Heart left ventricle (tissue), 16 donors: ENCODE data around the gene HS3ST3B1. TPM values are rescaled to one million over a fixed set of nuclear protein-coding genes. Genes with fewer than 3 reads are reported as not detected.

Experiments used
- ATAC-seq, 4 donors: fragments of 200-7000 bp; cut with Tn5 transposase; one replicate each; pipeline ENCODE4 v1.9.1; 2020 to 2022; ENCODE audit warnings: moderate library complexity in 4 of 4, mild to moderate bottlenecking in 3 of 4, moderate number of reproducible peaks in 1 of 4
- DNase-seq, 5 donors: peaks; one replicate each; pipeline ENCODE4 v3.0.0-alpha.2; 2020
- H3K27ac ChIP-seq, 12 donors: fragments of 200-600 bp; sonication (generic) in 4 of 12; one replicate each; pipeline versions ENCODE4 v1.5.0 to v1.8.0; 2016 to 2022; ENCODE audit warnings: mild to moderate bottlenecking in 2 of 12
- H3K27me3 ChIP-seq, 9 donors: fragments of 200-600 bp; sonication (generic) in 2 of 9; one replicate each; pipeline versions ENCODE4 v1.5.1 to v1.8.0; 2016 to 2022; ENCODE audit warnings: mild to moderate bottlenecking in 3 of 9
- H3K36me3 ChIP-seq, 9 donors: fragments of 200-600 bp; sonication (generic) in 2 of 9; one replicate each; pipeline versions ENCODE4 v1.5.0 to v1.8.0; 2018 to 2022; ENCODE audit warnings: mild to moderate bottlenecking in 2 of 9
- H3K4me1 ChIP-seq, 12 donors: fragments of 200-600 bp; sonication (generic) in 4 of 12; one replicate each; pipeline versions ENCODE4 v1.5.0 to v1.8.0; 2016 to 2022; ENCODE audit warnings: mild to moderate bottlenecking in 3 of 12
- H3K4me3 ChIP-seq, 12 donors: fragments of 200-600 bp; sonication (generic) in 4 of 12; one replicate each; pipeline versions ENCODE4 v1.5.0 to v1.8.0; 2017 to 2022; ENCODE audit warnings: mild to moderate bottlenecking in 9 of 12, moderate library complexity in 4 of 12
- H3K9me3 ChIP-seq, 12 donors: fragments of 200-600 bp; sonication (generic) in 4 of 12; one replicate each; pipeline versions ENCODE4 v1.5.0 to v1.8.0; 2016 to 2022; ENCODE audit warnings: mild to moderate bottlenecking in 1 of 12
- CTCF ChIP-seq, 12 donors: fragments of 200-600 bp; sonication (generic) in 4 of 12; IDR thresholded peaks; one replicate each; pipeline versions ENCODE4 v1.5.0 to v1.8.0; 2018 to 2022; ENCODE audit warnings: antibody characterized with exemption in 12 of 12, mild to moderate bottlenecking in 5 of 12
- POLR2A ChIP-seq, 2 donors: fragments of 450-650 bp; IDR thresholded peaks; one replicate each; pipeline ENCODE4 v1.6.1; 2017; ENCODE audit warnings: antibody characterized with exemption in 2 of 2, mild to moderate bottlenecking in 2 of 2, moderate library complexity in 2 of 2
- WGBS, 4 donors: extraction: QIAGEN DNeasy Blood & Tissue Kit in 2 of 4; methylation state at CpG; one replicate each; pipeline versions ENCODE4 v1.1.5 to v1.1.7; 2013 to 2018; 5-methylcytosine and 5-hydroxymethylcytosine counted together
- intact Hi-C, 10 donors: fragments of 100-400 bp; cut with DNase I; formaldehyde crosslinking; loops; one replicate each; pipeline versions ENCODE4 v1.11.1 to v1.14.2; 2022
- polyA plus RNA-seq, 2 donors: library from polyadenylated mRNA; stranded (reverse); fragments of 200-250 nt; gene quantifications; one replicate each; pipeline ENCODE4 v1.2.3, GENCODE V29; 2013
- total RNA-seq, 9 donors: library from RNA; depleted of rRNA in 2 of 9; stranded (reverse); fragments of >200 nt in 2 of 9; fragmentation: NEBNext Ultra II Directional in 3 of 9; extraction: Animal tissue kit (Norgen Biotek cat#: 25700) in 3 of 9; gene quantifications; one replicate each; pipeline versions ENCODE4 v1.1.0 to v1.2.4, GENCODE V29; 2016 to 2023
- donor health status: ischemic (EF 13 %, LVEDD 7.1; RV severe dilation, severe dysfunction).
- donor health status: healthy with polysubstance abuse.
- donor health status: DM: no; HTN: yes; CAD: no.
- donor health status: DM: no; HTN: no; CAD: no.
- donor health status: ischemic (EF 25% LVEDD 6.9; RV normal size, moderate dysfunction).
- donor health status: ischemic (EF 25% LVEDD 5.7; RV mildly dilated, moderate dysfunction).
- donor health status: healthy.
- donor health status: DM: yes; HTN: yes; CAD: no.
- donor health status: ischemic (EF 35%, LVEDD 5.7; RV mildly dilated, moderate dysfunction).
- donor health status: nonischemic (EF 11% LVEDD 7.7; RV severe dilation, severe dysfunction).
- donor health status: DM: yes; HTN: yes; CAD: no.
- donor health status: PGD.
- donor health status: ischemic (EF 29% LVEDD 5.4; RV normal size, mild dysfunction).
- donor health status: nonischemic (EF 23%, LVEDD 6.1; RV moderate dilation, normal function).

The HS3ST3B1 gene
- total and polyA plus RNA-seq, 11 donors = 0.61 to 3.9 (median 2.9) TPM

- peak in 1 of 4 donors; percentile 7 for ATAC-seq
- Histone ChIP-seq H3K27me3 (peaks cover 39 to 88% (median 77%) of the 10 kb centered on the region in 9 donors), H3K36me3 (no peaks in the 10 kb centered on the region), H3K4me3 (peak overlapping the region in 11 of 12 donors; percentile 15 to 54 (median 46)), H3K4me1 (peaks cover 0 to 54% (median 38%) of the 10 kb centered on the region in 12 donors), H3K9me3 (no peaks in the 10 kb centered on the region), H3K27ac (peak overlapping the region in 1 of 12 donors; percentile 25)
- intact Hi-C loops = loop anchor here in 2 of 10 donors (2.0 to 10.0 kb wide), 2 partner anchors 83 to 229 kb away; partner anchors contain the start of gene COX10 (in 1 of the 2)
- TF ChIP-seq POLR2A (IDR thresholded peaks at IDR 0.05) (no peak), CTCF (IDR thresholded peaks at IDR 0.05) (peak in 10 of 12 donors; percentile 9 to 43 (median 20))
- peak in 4 of 5 donors; percentile 37 to 79 (median 56) for DNase-seq
- 2 to 3% (median 2%) methylated on average over 21 to 63 of the region's 63 CpGs for WGBS, 4 donors
These were observed 3.6 kb upstream of the HS3ST3B1 start for GRCh38 chr17:14297161-14297851.

GRCh38 chr17:14298221-14298946 lies 2.5 kb upstream of the HS3ST3B1 start:
- 14 to 32% (median 19%) methylated on average over 35 to 42 of the region's 42 CpGs for WGBS, 4 donors
- Histone ChIP-seq H3K4me1 (peaks cover 0 to 64% (median 45%) of the 10 kb centered on the region in 12 donors), H3K4me3 (peak overlapping the region in 3 of 12 donors; percentile 37 to 78 (median 48)), H3K27me3 (peaks cover 35 to 87% (median 75%) of the 10 kb centered on the region in 9 donors), H3K9me3 (no peaks in the 10 kb centered on the region), H3K27ac (peak overlapping the region in 1 of 12 donors; percentile 25), H3K36me3 (no peaks in the 10 kb centered on the region)
- intact Hi-C loops = loop anchor here in 1 of 10 donors (10.0 kb wide), 1 partner anchor 84 kb away; no protein-coding TSS in a partner anchor
- ATAC-seq (no peak), DNase-seq (no peak)
- TF ChIP-seq CTCF (IDR thresholded peaks at IDR 0.05) = no peak
- no peak for TF ChIP-seq POLR2A (IDR thresholded peaks at IDR 0.05)

GRCh38 chr17:14298947-14299279 lies 2.0 kb upstream of the HS3ST3B1 start:
- intact Hi-C loops = loop anchor here in 1 of 10 donors (10.0 kb wide), 1 partner anchor 84 kb away; no protein-coding TSS in a partner anchor
- no peak for TF ChIP-seq POLR2A (IDR thresholded peaks at IDR 0.05)
- Histone ChIP-seq H3K36me3 (no peaks in the 10 kb centered on the region), H3K27ac (peak overlapping the region in 2 of 12 donors; percentile 37 to 55), H3K4me3 (peak overlapping the region in 9 of 12 donors; percentile 9 to 78 (median 62)), H3K4me1 (peaks cover 0 to 70% (median 48%) of the 10 kb centered on the region in 12 donors), H3K9me3 (no peaks in the 10 kb centered on the region), H3K27me3 (peaks cover 33 to 87% (median 72%) of the 10 kb centered on the region in 9 donors)
- WGBS, 4 donors = 19 to 27% (median 21%) methylated on average over 8 of the region's 8 CpGs
- ATAC-seq (no peak), DNase-seq (no peak)

GRCh38 chr17:14299280-14300141 lies 1.4 kb upstream of the HS3ST3B1 start:
- WGBS, 4 donors = 2 to 4% (median 2%) methylated on average over 38 to 52 of the region's 52 CpGs
- H3K4me3 ChIP-seq = peak overlapping the region in 11 of 12 donors; percentile 3 to 78 (median 62)
- H3K27ac ChIP-seq = peak overlapping the region in 6 of 12 donors; percentile 1 to 65 (median 50)
- no peak for TF ChIP-seq POLR2A (IDR thresholded peaks at IDR 0.05)
- TF ChIP-seq CTCF (IDR thresholded peaks at IDR 0.05) = no peak
- peaks cover 33 to 87% (median 67%) of the 10 kb centered on the region in 9 donors for H3K27me3 ChIP-seq
- peak in 4 of 5 donors; percentile 32 to 76 (median 56) for DNase-seq
- no peak for ATAC-seq
- no peaks in the 10 kb centered on the region for H3K36me3 ChIP-seq
- no peaks in the 10 kb centered on the region for H3K9me3 ChIP-seq
- intact Hi-C loops = loop anchor here (2.0 to 10.0 kb wide), 17 partner anchors 85 to 1275 kb away; partner anchors contain the start of gene COX10 (in 4 of the 10)
- peaks cover 0 to 76% (median 48%) of the 10 kb centered on the region in 12 donors for H3K4me1 ChIP-seq
